ENCODE measurements around the gene AGPAT2. TPM values are rescaled to one million over a fixed set of nuclear protein-coding genes. Genes with fewer than 3 reads are reported as not detected.

AGPAT2 gene
- total RNA-seq, 1 experiment from 2014 or later = 124 TPM

DNA sequence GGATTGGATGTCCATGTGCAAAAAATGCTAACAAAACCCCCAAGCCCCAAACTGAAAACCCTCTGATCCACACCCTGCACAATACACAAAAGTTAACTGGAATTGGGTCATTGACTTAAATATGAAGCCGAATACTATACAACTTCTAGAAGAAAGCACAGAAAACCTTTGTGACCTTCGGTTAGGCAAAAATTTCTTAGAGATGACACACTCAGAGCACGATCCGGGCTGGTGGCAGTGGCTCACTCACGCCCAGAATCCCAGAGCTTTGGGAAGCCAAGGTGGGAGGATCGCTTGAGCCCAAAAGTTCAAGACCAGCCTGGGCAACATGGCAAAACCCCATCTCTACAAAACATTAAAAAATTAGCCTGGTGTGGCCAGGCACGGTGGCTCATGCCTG lies 23.3 kb upstream of the AGPAT2 start:
- ChIA-PET CTCF (no interaction called here), POLR2A (ENCODE audit: unreplicated experiment) (interaction anchor here (0.6 to 0.7 kb wide), 2 partner anchors 18 to 75 kb away, joined by 3 to 6 read pairs; no protein-coding TSS in a partner anchor)
- Histone ChIP-seq H3K4me2 (no peak overlapping the region), H3K4me3 (no peak overlapping the region), H3K36me3 (ENCODE audit: low read depth) (no peaks in the 10 kb centered on the region), H3K27me3 (ENCODE audit: insufficient read depth, low read depth) (no peaks in the 10 kb centered on the region), H3K9me2 (ENCODE audit: insufficient read depth) (no peaks in the 10 kb centered on the region), H2AFZ (no peak overlapping the region), H3K9me3 (ENCODE audit: insufficient read depth, low read depth) (no peaks in the 10 kb centered on the region), H3K4me1 (replicated peaks; ENCODE audit: insufficient read depth) (peaks cover 10% of the 10 kb centered on the region), H3K79me2 (ENCODE audit: low read depth) (peaks cover 10% of the 10 kb centered on the region; the same call in 1 of the 2 replicates), H3F3A (ENCODE audit: insufficient read depth, low read depth) (peaks cover 14% of the 10 kb centered on the region), H3K27ac (no peak overlapping the region), H4K20me1 (ENCODE audit: insufficient read depth) (no peaks in the 10 kb centered on the region)
- no TSS peak for BruUV-seq (replicated peaks)
- intact Hi-C loops (cut with micrococcal nuclease; ENCODE audit: unreplicated experiment) = loop anchor here (2.0 kb wide), 1 partner anchor 16 kb away; no protein-coding TSS in a partner anchor
- no peak for DNase-seq
- TF ChIP-seq EZH2 (IDR thresholded peaks at IDR 0.05; ENCODE audit: low read depth) = no peak
- TF ChIP-seq CTCF (conservative IDR thresholded peaks at IDR 0.05) = no peak

- Histone ChIP-seq H3K79me2 (ENCODE audit: low read depth) (peaks cover 10% of the 10 kb centered on the region; the same call in 1 of the 2 replicates), H3K9me3 (ENCODE audit: insufficient read depth, low read depth) (no peaks in the 10 kb centered on the region)
Observed at GRCh38 chr9:136709454-136710109, 22.3 kb upstream of the AGPAT2 start.

GRCh38 chr9:136707849-136708517 lies 20.7 kb upstream of the AGPAT2 start:
- H4K20me1 ChIP-seq (ENCODE audit: insufficient read depth) = no peaks in the 10 kb centered on the region
- intact Hi-C loops (cut with micrococcal nuclease; ENCODE audit: unreplicated experiment) = no loop called here
- ChIA-PET POLR2A (ENCODE audit: unreplicated experiment) (no interaction called here), CTCF (no interaction called here)
- peaks cover under 1% of the 10 kb centered on the region; the same call in 1 of the 2 replicates for H3K4me1 ChIP-seq (replicated peaks; ENCODE audit: insufficient read depth)
- no peak overlapping the region for H3K27ac ChIP-seq
- no peaks in the 10 kb centered on the region for H3K27me3 ChIP-seq (ENCODE audit: insufficient read depth, low read depth)
- H2AFZ ChIP-seq = no peak overlapping the region
- no peaks in the 10 kb centered on the region for H3K79me2 ChIP-seq (ENCODE audit: low read depth)
- peaks cover 18% of the 10 kb centered on the region for H3F3A ChIP-seq (ENCODE audit: insufficient read depth, low read depth)
- H3K4me3 ChIP-seq = no peak overlapping the region
- no TSS peak for BruUV-seq (replicated peaks)
- no peak for DNase-seq
- no peaks in the 10 kb centered on the region for H3K9me3 ChIP-seq (ENCODE audit: insufficient read depth, low read depth)
- no peaks in the 10 kb centered on the region for H3K36me3 ChIP-seq (ENCODE audit: low read depth)
- H3K4me2 ChIP-seq = no peak overlapping the region
- TF ChIP-seq CTCF (conservative IDR thresholded peaks at IDR 0.05) (no peak), EZH2 (IDR thresholded peaks at IDR 0.05; ENCODE audit: low read depth) (no peak)
- no peaks in the 10 kb centered on the region for H3K9me2 ChIP-seq (ENCODE audit: insufficient read depth)

More at GRCh38 chr9:136709454-136710109, 22.3 kb upstream of the AGPAT2 start:
- Histone ChIP-seq H3K9me2 (ENCODE audit: insufficient read depth) (no peaks in the 10 kb centered on the region), H4K20me1 (ENCODE audit: insufficient read depth) (no peaks in the 10 kb centered on the region), H3K4me3 (no peak overlapping the region), H2AFZ (no peak overlapping the region), H3K27me3 (ENCODE audit: insufficient read depth, low read depth) (no peaks in the 10 kb centered on the region), H3K4me2 (no peak overlapping the region), H3F3A (ENCODE audit: insufficient read depth, low read depth) (peaks cover 18% of the 10 kb centered on the region), H3K27ac (no peak overlapping the region), H3K36me3 (ENCODE audit: low read depth) (no peaks in the 10 kb centered on the region), H3K4me1 (replicated peaks; ENCODE audit: insufficient read depth) (peaks cover 10% of the 10 kb centered on the region)
- ChIA-PET POLR2A (ENCODE audit: unreplicated experiment) (no interaction called here), CTCF (interaction anchor here (0.6 kb wide), 1 partner anchor 14 kb away, joined by 6 read pairs; no protein-coding TSS in a partner anchor)
- intact Hi-C loops (cut with micrococcal nuclease; ENCODE audit: unreplicated experiment) = loop anchor here (2.0 kb wide), 1 partner anchor 15 kb away; no protein-coding TSS in a partner anchor
- DNase-seq = no peak
- no TSS peak for BruUV-seq (replicated peaks)
- TF ChIP-seq CTCF (conservative IDR thresholded peaks at IDR 0.05) = no peak
- no peak for TF ChIP-seq EZH2 (IDR thresholded peaks at IDR 0.05; ENCODE audit: low read depth)
